Trophoblast cell (in vitro differentiated cells and primary cell): ENCODE results near the gene ZNF446.

Experiments used
- DNase-seq, 2 donors: peaks; one replicate each; pipeline ENCODE4 v3.0.0-alpha.2; 2016
- H2AFZ ChIP-seq: 2 replicates; pipeline ENCODE4 v1.6.1; 2013; ENCODE audit warnings: low read length, moderate library complexity, mild to moderate bottlenecking; ENCODE audit not compliant: insufficient read depth, poor library complexity
- H2AK5ac ChIP-seq: 2 replicates; pipeline ENCODE4 v1.6.1; 2013; ENCODE audit warnings: mild to moderate bottlenecking, low read length
- H2BK120ac ChIP-seq: 2 replicates; pipeline ENCODE4 v1.6.1; 2013; ENCODE audit warnings: low read length, mild to moderate bottlenecking, moderate library complexity; ENCODE audit not compliant: insufficient read depth, poor library complexity
- H2BK12ac ChIP-seq: 2 replicates; pipeline ENCODE4 v1.6.1; 2013; ENCODE audit warnings: mild to moderate bottlenecking, low read length, moderate library complexity
- H2BK5ac ChIP-seq: 2 replicates; pipeline ENCODE4 v1.6.1; 2013; ENCODE audit warnings: low read length, low read depth, moderate library complexity, mild to moderate bottlenecking; ENCODE audit not compliant: poor library complexity
- H3K14ac ChIP-seq: 2 replicates; pipeline ENCODE4 v1.6.1; 2013; ENCODE audit warnings: mild to moderate bottlenecking, low read length
- H3K18ac ChIP-seq: 2 replicates; pipeline ENCODE4 v1.6.1; 2013; ENCODE audit warnings: mild to moderate bottlenecking, low read length
- H3K23ac ChIP-seq: 2 replicates; pipeline ENCODE4 v1.6.1; 2013; ENCODE audit warnings: low read length
- H3K27ac ChIP-seq: 2 replicates; pipeline ENCODE4 v1.5.1; 2013; ENCODE audit warnings: low read depth, mild to moderate bottlenecking, inconsistent platforms, low read length, moderate library complexity
- H3K27me3 ChIP-seq: 2 replicates; pipeline ENCODE4 v1.6.1; 2013; ENCODE audit warnings: inconsistent platforms, mild to moderate bottlenecking, low read length, moderate library complexity; ENCODE audit not compliant: insufficient read depth
- H3K36me3 ChIP-seq, 2 experiments: 1 replicate in 1 of 2; 2 replicates in 1 of 2; pipeline ENCODE4 v1.6.1; 2013; ENCODE audit warnings: low read length in 2 of 2, mild to moderate bottlenecking in 2 of 2, moderate library complexity in 1 of 2; ENCODE audit not compliant: insufficient read depth in 2 of 2, control insufficient read depth in 1 of 2
- H3K4ac ChIP-seq: 2 replicates; pipeline ENCODE4 v1.6.1; 2013; ENCODE audit warnings: low read depth, mild to moderate bottlenecking, low read length, moderate library complexity
- H3K4me1 ChIP-seq, 2 experiments: 1 replicate in 1 of 2; 2 replicates in 1 of 2; pipeline ENCODE4 v1.6.1; 2013; ENCODE audit warnings: low read length in 2 of 2, mild to moderate bottlenecking in 2 of 2, moderate library complexity in 1 of 2; ENCODE audit not compliant: insufficient read depth in 2 of 2, control insufficient read depth in 1 of 2
- H3K4me2 ChIP-seq: 2 replicates; pipeline ENCODE4 v1.6.1; 2013; ENCODE audit warnings: inconsistent platforms, mild to moderate bottlenecking, low read length, moderate library complexity
- H3K4me3 ChIP-seq: 2 replicates; pipeline ENCODE4 v1.5.1; 2013; ENCODE audit warnings: mild to moderate bottlenecking, low read depth, low read length, inconsistent platforms
- H3K79me1 ChIP-seq: one replicate; pipeline ENCODE4 v1.6.1; 2013; ENCODE audit warnings: low read length
- H3K79me2 ChIP-seq: 2 replicates; pipeline ENCODE4 v1.6.1; 2013; ENCODE audit warnings: low read length, mild to moderate bottlenecking; ENCODE audit not compliant: control insufficient read depth, insufficient read depth, poor library complexity
- H3K9ac ChIP-seq: 2 replicates; pipeline ENCODE4 v1.6.1; 2013; ENCODE audit warnings: mild to moderate bottlenecking, low read length
- H3K9me3 ChIP-seq: 2 replicates; pipeline ENCODE4 v1.6.1; 2013; ENCODE audit warnings: low read depth, mild to moderate bottlenecking, control low read depth, inconsistent platforms, low read length; ENCODE audit not compliant: insufficient read depth
- H4K12ac ChIP-seq: 2 replicates; pipeline ENCODE4 v1.6.1; 2013; ENCODE audit warnings: low read depth, mild to moderate bottlenecking, low read length, moderate library complexity
- H4K8ac ChIP-seq: 2 replicates; pipeline ENCODE4 v1.6.1; 2013; ENCODE audit warnings: low read depth, mild to moderate bottlenecking, low read length, moderate library complexity
- H4K91ac ChIP-seq: one replicate; pipeline ENCODE4 v1.6.1; 2013; ENCODE audit warnings: low read depth, mild to moderate bottlenecking, low read length, moderate library complexity
- WGBS: extraction: QIAGEN DNeasy Blood & Tissue Kit; methylation state at CpG from one replicate; pipeline ENCODE4 v1.1.7; 2013; ENCODE audit warnings: missing lambda C conversion rate; ENCODE audit not compliant: insufficient read length, insufficient coverage; ENCODE audit errors: extremely low coverage; 5-methylcytosine and 5-hydroxymethylcytosine counted together

The ZNF446 gene

GRCh38 chr19:58479303-58479702 is 3.2 kb downstream of the ZNF446 start:
- Histone ChIP-seq H3K4me2 (no peak overlapping the region), H3K9ac (no peak overlapping the region), H4K8ac (no peak overlapping the region), H3K4me1 (peaks cover 7 to 13% of the 10 kb centered on the region in 2 experiments), H3K79me1 (peaks cover 11% of the 10 kb centered on the region), H2BK120ac (no peak overlapping the region), H3K4me3 (no peak overlapping the region), H4K12ac (no peak overlapping the region), H3K18ac (no peak overlapping the region), H3K9me3 (no peaks in the 10 kb centered on the region), H2AFZ (no peak overlapping the region), H3K79me2 (peaks cover 3% of the 10 kb centered on the region), H2BK5ac (no peak overlapping the region), H3K36me3 (peaks cover 13 to 15% of the 10 kb centered on the region in 2 experiments), H3K14ac (no peak overlapping the region), H3K27ac (no peak overlapping the region), H4K91ac (no peak overlapping the region), H3K23ac (no peak overlapping the region), H2AK5ac (no peak overlapping the region), H3K4ac (no peak overlapping the region), H3K27me3 (no peaks in the 10 kb centered on the region), H2BK12ac (no peak overlapping the region)
- no CpG with 5 or more reads among the region's 7 CpGs for WGBS
- no peak for DNase-seq

GRCh38 chr19:58479736-58480480 is 3.8 kb downstream of the ZNF446 start:
- H3K23ac ChIP-seq, result no peak overlapping the region
- peaks cover 11% of the 10 kb centered on the region for H3K79me1 ChIP-seq
- H3K18ac ChIP-seq, result no peak overlapping the region
- no peak overlapping the region for H3K4me3 ChIP-seq
- no peak for DNase-seq
- no CpG with 5 or more reads among the region's 28 CpGs for WGBS
- H3K9ac ChIP-seq, result no peak overlapping the region
- no peak overlapping the region for H2AFZ ChIP-seq
- H3K4ac ChIP-seq, result no peak overlapping the region
- H3K79me2 ChIP-seq, result peaks cover 3% of the 10 kb centered on the region
- no peak overlapping the region for H4K12ac ChIP-seq
- H2AK5ac ChIP-seq, result no peak overlapping the region
- no peak overlapping the region for H2BK5ac ChIP-seq
- H4K8ac ChIP-seq, result no peak overlapping the region
- H3K27ac ChIP-seq, result no peak overlapping the region
- no peaks in the 10 kb centered on the region for H3K9me3 ChIP-seq
- no peak overlapping the region for H3K4me2 ChIP-seq
- H2BK12ac ChIP-seq, result no peak overlapping the region
- peaks cover 7 to 12% of the 10 kb centered on the region in 2 experiments for H3K4me1 ChIP-seq
- H3K36me3 ChIP-seq, result peaks cover 13 to 15% of the 10 kb centered on the region in 2 experiments
- no peaks in the 10 kb centered on the region for H3K27me3 ChIP-seq
- no peak overlapping the region for H4K91ac ChIP-seq
- no peak overlapping the region for H2BK120ac ChIP-seq
- no peak overlapping the region for H3K14ac ChIP-seq

- Histone ChIP-seq H3K79me1 (peaks cover 9% of the 10 kb centered on the region), H3K4ac (no peak overlapping the region), H4K8ac (no peak overlapping the region), H3K18ac (no peak overlapping the region), H2BK5ac (no peak overlapping the region), H3K27ac (no peak overlapping the region), H2BK120ac (no peak overlapping the region), H3K36me3 (peaks cover 13 to 15% of the 10 kb centered on the region in 2 experiments), H3K4me3 (no peak overlapping the region), H2BK12ac (no peak overlapping the region), H3K9ac (no peak overlapping the region), H3K23ac (no peak overlapping the region), H3K9me3 (no peaks in the 10 kb centered on the region), H2AFZ (no peak overlapping the region), H2AK5ac (no peak overlapping the region), H3K4me2 (no peak overlapping the region), H3K79me2 (peaks cover 3% of the 10 kb centered on the region), H3K14ac (no peak overlapping the region), H3K27me3 (no peaks in the 10 kb centered on the region), H4K12ac (no peak overlapping the region), H3K4me1 (peaks cover 5 to 7% of the 10 kb centered on the region in 2 experiments), H4K91ac (no peak overlapping the region)
- no CpG with 5 or more reads among the region's 20 CpGs for WGBS
- no peak for DNase-seq
These were observed 4.3 kb downstream of the ZNF446 start for GRCh38 chr19:58480481-58480830.

GRCh38 chr19:58480831-58481230 is 4.7 kb downstream of the ZNF446 start:
- H3K27me3 ChIP-seq, result no peaks in the 10 kb centered on the region
- no peak overlapping the region for H3K18ac ChIP-seq
- no peak overlapping the region for H2AFZ ChIP-seq
- H4K8ac ChIP-seq, result no peak overlapping the region
- H3K4me3 ChIP-seq, result no peak overlapping the region
- no peaks in the 10 kb centered on the region for H3K9me3 ChIP-seq
- H4K12ac ChIP-seq, result no peak overlapping the region
- peaks cover 5 to 7% of the 10 kb centered on the region in 2 experiments for H3K4me1 ChIP-seq
- no peak overlapping the region for H2BK5ac ChIP-seq
- no peak overlapping the region for H3K27ac ChIP-seq
- H3K23ac ChIP-seq, result no peak overlapping the region
- DNase-seq, result no peak
- H3K36me3 ChIP-seq, result peaks cover 13 to 15% of the 10 kb centered on the region in 2 experiments
- no peak overlapping the region for H3K4ac ChIP-seq
- H3K9ac ChIP-seq, result no peak overlapping the region
- no peak overlapping the region for H3K4me2 ChIP-seq
- H3K79me2 ChIP-seq, result peaks cover 3% of the 10 kb centered on the region
- no peak overlapping the region for H4K91ac ChIP-seq
- H3K14ac ChIP-seq, result no peak overlapping the region
- H2BK12ac ChIP-seq, result no peak overlapping the region
- no peak overlapping the region for H2AK5ac ChIP-seq
- H3K79me1 ChIP-seq, result peaks cover 7% of the 10 kb centered on the region
- no CpG with 5 or more reads among the region's 2 CpGs for WGBS
- H2BK120ac ChIP-seq, result no peak overlapping the region
